IPS-11a (cell line): ENCODE data around the gene SRCAP.
"Not testable (repeated sequence)": the region's sequence is repeated elsewhere in the genome, so short reads cannot be mapped to it uniquely, and the experiment has no call there.

Experiments
- H3K4me3 ChIP-seq: one replicate; pipeline ENCODE4 v1.5.1; 2013; ENCODE audit warnings: low read depth, low read length, control low read depth

The SRCAP gene

DNA sequence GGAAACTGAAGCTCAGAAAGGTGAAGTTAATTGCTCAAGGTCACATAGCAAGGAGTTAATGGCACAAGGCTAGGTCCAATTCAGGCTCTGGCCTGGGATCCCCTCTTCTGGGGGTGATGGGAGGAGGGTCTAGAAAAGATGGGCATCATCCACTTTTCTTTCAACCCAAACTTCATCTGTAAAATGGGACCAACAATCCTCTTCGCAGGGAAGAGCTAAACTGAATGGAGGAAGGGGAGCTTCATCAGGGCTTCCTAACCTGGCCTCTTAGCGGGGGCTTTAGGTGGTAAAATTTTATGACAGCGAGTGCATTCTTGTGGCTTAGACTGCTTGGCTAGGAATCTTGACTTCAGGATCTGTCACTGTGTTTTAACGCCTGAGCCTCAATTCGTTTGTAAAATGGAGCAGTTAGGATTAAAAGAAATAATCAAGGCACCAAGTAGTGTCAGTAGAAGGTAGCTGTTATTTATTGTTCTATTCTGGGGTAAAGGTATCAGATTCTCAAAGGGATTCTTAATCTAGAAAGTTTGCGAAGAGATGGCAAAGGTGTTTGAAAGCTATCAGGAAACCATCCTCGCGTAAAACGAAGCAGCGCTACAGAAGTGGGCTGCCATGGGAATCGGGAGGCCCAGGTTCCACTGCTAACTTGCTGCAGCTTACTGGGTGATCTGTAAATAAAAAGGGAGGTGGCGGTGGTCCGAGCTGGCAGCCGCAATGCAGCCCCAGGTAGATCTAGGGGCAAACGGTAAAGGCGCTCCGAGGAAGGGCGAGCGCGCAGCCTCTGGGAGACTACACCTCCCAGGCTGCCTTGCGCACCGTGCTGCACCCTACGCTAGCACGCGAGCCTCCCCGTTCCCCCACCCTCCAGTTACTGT, 1.5 kb upstream of the SRCAP start:
- peak overlapping the region; percentile 90 for H3K4me3 ChIP-seq

DNA sequence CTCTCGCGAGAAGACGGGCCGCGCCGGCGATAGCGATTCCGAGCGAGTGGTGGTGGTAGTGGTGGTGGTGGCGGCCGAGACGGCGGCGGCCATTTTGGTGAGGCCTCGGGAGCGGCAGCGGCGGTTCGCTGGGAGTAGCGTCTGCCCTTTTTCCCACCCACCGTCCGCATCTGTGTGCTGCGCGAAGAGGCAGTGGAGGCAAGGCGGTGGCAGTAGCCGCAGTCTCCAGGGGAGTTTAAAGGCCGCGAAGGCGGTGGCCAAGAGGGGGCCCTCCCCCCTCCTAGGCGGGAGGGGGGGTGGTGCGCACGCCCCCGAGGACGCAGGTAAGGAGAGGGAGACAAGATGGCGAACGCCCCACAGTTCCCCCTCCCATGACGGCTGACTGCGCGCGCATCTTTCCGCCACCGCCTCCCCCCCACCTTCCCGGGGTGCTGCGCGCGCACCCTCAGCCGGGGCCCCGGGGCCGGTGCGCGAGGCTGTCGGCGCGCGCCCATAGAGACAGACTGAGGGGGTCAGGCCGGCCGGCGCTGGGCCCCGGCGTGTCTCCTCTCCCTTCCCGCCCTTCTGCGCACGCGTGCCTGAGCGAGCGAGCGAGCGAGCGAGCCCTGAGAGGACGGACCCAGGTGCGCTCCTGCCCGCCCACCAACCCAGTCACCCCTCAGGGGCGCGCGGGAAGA, 694 bp upstream of the SRCAP start:
- H3K4me3 ChIP-seq = peak overlapping the region; percentile 90

DNA sequence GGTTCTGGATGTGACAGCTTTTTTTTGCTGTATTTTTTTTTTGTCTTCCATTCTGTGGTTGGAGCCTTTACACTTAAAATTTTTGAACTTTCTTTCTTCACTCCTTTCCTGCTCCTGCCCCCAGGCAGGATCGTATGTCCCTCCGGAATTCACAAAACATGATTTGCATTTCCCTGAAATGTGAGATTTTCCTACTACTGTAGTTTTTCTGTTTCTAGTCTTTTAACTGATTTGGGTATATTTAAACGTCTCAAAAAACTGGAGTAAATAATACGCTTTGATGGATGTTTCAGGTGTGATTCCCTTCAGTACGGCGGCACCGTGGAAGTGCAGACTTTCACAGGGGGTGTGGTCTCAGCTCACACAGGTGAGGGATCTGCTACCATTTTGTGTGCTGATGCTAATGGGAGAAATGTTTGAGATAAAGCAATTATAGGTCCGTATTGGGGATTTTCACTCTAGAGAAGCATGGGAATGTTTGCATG, 686 bp downstream of the SRCAP start:
- peak overlapping the region; percentile 90 for H3K4me3 ChIP-seq

DNA sequence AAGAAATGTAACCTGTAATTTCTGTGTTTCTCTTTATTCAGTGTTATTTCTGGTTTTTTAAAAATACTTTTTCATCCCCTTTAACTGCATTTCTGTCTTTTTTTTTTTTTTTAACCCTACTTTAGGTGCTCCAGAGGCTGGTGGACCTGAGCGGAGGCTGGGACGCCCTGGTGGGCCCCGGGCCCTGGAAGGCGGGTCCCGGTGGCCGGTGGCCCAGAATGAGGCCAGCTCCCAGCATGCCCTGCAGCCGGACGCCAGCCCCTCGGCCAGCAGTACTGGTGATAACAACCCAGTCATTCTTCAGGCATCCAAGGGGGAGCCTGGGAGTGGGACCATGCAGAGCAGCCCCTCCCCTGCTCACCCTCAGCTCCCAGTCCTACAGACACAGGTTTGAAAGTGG, 1.5 kb downstream of the SRCAP start:
- H3K4me3 ChIP-seq = no peak overlapping the region

DNA sequence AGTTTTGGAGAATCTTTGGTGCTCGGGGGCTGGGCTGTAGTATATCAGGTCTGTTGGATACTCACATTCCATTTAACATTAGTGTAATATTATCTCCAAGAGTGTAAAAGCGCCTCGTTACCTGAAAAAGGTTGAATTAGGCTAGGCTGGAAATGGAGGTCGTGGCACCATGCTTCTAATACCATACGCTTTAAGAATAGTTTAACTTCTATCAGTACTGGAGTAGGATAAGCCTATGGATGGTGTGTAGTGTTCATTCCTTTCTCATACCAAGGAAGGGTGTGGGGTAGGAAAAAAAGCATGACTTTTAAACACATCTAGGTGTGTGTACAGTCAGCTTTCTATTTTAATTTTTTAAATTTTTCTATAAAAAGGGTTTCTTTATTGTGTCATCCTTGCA, 2.0 kb downstream of the SRCAP start:
- no peak overlapping the region for H3K4me3 ChIP-seq

DNA sequence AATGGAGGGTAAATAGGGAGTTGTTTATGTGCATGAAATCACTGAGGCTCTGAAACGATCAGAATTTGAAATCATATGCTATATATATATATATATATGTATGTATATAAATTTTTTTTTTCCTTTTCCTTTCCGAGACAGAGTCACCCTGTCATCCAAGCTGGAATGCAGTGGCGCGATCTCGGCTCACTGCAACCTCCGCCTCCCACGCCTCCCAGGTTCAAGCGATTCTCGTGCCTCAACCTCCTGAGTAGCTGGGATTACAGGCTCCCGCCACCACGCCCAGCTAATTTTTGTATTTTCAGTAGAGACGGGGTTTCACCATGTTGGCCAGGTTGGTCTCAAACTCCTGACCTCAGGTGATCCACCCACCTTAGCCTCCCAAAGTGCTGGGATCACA, 4.1 kb downstream of the SRCAP start:
- H3K4me3 ChIP-seq = not testable (repeated sequence)

DNA sequence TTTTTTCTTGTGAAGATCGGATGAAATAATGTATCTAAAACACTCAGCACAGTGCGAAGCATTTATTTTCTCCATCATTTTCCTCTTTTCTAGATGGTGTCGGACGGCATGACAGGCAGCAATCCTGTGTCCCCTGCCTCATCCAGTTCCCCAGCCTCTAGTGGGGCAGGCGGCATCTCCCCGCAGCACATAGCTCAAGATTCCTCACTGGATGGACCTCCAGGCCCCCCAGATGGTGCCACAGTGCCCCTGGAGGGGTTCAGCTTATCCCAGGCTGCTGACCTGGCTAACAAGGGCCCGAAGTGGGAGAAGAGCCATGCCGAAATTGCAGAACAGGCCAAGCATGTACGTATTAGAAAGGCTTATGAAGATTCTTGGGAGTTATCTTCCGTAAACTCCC, 5.0 kb downstream of the SRCAP start:
- no peak overlapping the region for H3K4me3 ChIP-seq

DNA sequence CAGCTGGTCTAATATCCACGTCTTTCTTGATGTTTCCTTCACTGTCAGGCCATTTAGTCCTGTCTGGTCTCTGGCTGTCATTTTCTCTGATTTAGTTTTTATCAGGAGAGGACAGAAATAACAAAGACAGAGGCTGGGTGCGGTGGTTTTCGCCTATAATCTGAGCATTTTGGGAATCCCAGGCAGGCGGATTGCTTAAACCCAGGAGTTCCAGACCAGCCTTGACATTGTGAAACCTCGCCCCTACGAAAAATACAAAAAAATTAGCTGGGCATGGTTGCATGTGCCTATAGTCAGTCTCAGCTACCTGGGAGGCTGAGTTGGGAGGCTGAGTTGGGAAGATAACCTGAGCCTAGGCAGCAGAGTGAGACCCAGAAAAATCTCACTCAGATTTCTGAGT, 7.1 kb downstream of the SRCAP start:
- no peak overlapping the region for H3K4me3 ChIP-seq

DNA sequence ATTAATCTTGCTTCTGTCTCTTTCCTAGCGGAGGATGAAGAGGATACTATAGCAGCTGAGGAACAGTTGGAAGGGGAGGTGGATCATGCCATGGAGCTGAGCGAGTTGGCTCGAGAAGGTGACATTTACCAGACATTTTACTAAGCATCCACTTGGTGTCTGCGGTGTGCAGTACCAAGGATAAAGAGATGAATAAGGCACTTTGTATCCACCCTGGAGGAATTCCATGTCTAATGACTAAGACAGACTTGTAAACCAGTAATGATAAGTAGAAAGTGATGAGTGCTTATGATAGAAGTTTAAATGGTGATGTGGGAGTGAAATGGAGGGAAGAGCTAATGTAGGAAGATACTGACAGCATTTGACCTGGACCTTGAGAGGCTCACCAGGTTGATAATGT, 12.0 kb downstream of the SRCAP start:
- H3K4me3 ChIP-seq = no peak overlapping the region

DNA sequence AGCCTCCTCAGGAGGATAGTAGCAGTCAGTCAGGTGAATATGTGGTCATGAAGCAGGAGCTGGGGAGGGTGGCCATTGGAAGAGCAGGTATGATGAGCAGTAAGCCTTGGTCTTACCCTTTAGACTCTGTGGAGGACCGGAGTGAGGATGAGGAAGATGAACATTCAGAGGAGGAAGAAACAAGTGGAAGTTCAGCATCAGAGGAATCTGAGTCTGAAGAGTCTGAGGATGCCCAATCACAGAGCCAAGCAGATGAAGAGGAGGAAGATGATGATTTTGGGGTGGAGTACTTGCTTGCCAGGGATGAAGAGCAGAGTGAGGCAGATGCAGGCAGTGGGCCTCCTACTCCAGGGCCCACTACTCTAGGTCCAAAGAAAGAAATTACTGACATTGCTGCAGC, 12.7 kb downstream of the SRCAP start:
- H3K4me3 ChIP-seq = no peak overlapping the region

DNA sequence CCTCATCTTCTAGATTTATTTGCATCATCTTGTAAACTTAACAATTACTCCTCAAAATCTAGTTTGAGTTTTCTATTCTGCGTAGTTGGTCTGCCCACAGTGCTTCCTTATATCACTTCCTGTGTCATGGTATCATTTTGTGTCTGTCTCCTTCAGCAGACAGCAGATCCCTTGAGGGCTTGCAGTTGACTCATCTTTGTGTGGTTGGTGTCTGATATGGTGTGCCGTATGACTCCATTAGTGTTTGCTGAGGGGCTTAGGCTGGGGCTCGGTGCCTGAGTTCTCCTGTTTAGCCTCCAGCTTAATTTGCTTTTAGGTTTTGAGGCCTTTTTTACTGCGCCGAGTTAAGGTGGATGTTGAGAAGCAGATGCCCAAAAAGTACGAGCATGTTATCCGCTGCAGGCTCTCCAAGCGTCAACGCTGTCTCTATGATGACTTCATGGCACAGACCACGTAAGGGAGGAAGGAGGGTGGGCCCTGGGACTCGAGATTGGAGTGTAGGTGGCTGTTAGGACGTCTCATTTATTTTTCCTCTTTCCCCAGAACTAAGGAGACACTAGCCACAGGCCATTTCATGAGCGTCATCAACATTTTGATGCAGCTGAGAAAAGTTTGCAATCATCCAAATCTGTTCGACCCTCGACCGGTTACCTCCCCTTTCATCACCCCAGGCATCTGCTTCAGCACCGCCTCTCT, 16.9 kb downstream of the SRCAP start:
- H3K4me3 ChIP-seq = no peak overlapping the region

DNA sequence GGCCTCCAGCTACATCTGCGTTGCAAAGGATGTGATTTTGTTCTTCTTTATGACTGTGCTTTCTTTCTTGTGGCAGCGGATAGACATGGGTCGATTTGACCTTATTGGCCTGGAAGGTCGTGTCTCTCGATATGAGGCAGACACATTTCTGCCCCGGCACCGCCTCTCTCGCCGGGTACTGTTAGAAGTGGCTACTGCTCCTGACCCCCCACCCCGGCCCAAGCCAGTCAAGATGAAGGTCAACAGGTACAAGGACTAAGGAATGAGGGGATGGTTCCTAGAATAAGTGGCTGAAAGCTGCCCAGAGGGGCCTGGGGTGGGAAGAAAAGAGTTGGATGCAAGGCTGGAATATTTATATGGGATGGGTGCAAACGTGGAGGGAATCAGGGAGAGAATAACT, 21.1 kb downstream of the SRCAP start:
- H3K4me3 ChIP-seq = no peak overlapping the region

DNA sequence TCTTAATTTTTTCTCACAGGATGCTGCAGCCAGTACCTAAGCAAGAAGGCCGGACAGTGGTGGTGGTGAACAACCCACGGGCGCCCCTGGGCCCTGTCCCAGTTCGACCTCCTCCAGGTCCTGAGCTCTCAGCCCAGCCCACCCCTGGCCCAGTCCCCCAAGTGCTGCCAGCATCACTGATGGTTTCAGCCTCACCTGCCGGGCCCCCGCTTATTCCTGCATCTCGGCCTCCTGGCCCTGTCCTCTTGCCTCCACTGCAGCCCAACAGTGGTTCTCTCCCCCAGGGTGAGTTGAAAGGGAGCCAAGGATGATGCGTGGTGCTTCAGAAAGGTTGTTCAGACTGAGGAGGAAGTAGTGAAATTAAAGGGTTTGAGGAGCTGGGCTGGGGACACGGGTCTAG, 21.7 kb downstream of the SRCAP start:
- H3K4me3 ChIP-seq = no peak overlapping the region

DNA sequence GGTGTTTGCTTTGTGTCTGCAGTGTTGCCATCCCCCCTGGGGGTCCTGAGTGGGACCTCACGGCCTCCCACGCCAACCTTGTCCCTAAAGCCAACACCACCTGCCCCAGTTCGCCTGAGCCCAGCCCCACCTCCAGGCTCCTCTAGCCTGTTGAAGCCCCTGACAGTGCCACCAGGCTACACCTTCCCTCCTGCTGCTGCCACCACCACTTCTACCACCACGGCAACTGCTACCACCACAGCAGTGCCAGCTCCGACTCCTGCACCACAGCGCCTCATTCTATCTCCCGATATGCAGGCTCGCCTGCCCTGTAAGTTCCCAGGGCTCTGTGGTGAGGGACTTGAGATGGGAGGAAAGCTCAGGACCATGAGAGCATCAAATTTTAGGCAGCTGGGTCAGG, 22.2 kb downstream of the SRCAP start:
- H3K4me3 ChIP-seq = no peak overlapping the region

DNA sequence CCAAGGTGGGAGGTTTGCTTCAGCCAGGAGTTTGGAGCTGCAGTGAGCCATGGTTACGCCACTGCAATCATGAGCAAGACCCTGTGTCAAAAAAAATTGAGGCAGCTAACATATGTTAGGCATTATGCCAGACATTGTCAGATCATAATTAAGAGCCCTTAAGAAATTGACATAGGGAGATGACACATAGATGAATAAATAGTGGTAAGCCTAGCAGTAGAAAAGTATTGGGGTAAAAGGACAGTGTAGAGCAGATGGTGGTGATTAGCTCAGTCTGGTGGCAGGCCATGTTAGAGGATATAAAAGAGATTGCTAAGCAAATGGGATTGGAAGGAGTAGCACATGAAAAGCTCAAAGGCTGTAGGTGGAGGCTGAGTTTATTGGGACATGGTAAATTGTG, 22.6 kb downstream of the SRCAP start:
- no peak overlapping the region for H3K4me3 ChIP-seq

DNA sequence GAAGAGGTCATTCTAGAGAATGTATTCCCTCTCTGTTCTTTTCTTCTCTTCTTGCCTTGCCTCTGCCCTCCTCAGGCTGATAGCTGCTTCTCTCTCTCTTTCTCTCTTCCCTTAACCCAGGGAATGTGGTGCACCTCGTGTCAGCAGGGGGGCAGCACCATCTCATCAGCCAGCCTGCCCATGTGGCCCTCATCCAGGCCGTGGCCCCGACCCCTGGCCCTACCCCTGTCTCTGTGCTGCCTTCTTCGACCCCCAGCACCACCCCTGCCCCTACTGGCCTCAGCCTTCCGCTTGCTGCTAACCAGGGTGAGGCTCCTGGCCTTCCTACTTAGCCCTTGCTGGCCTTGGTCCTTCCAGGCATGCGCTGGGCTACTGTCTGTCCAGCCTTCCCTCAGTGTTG, 23.5 kb downstream of the SRCAP start:
- H3K4me3 ChIP-seq = no peak overlapping the region

DNA sequence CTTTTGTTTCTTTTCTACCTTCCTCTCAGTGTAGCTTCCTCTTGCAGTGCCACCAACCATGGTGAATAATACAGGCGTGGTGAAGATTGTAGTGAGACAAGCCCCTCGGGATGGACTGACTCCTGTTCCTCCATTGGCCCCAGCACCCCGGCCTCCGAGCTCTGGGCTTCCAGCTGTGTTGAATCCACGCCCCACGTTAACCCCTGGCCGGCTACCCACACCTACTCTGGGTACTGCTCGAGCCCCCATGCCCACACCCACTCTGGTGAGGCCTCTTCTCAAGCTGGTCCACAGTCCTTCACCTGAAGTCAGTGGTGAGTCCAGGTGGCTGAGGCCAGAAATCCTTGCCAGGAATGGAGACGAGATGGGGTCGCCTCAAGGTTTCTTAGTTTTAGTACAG, 23.9 kb downstream of the SRCAP start:
- H3K4me3 ChIP-seq = no peak overlapping the region

DNA sequence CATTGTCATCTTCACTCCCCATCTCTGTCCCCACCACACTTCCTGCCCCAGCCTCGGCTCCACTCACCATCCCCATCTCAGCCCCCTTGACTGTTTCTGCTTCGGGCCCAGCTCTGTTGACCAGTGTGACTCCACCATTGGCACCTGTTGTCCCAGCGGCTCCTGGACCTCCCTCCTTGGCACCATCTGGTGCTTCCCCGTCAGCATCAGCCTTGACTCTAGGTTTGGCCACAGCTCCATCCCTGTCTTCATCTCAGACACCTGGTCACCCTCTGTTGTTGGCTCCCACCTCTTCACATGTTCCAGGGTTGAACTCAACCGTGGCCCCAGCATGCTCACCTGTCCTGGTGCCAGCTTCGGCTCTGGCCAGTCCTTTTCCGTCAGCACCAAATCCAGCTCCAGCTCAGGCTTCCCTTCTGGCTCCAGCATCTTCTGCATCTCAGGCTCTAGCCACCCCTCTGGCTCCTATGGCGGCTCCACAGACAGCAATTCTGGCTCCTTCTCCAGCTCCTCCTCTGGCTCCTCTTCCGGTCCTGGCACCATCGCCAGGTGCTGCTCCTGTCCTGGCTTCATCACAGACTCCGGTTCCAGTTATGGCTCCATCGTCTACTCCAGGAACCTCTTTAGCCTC, 24.9 kb downstream of the SRCAP start:
- H3K4me3 ChIP-seq = no peak overlapping the region

DNA sequence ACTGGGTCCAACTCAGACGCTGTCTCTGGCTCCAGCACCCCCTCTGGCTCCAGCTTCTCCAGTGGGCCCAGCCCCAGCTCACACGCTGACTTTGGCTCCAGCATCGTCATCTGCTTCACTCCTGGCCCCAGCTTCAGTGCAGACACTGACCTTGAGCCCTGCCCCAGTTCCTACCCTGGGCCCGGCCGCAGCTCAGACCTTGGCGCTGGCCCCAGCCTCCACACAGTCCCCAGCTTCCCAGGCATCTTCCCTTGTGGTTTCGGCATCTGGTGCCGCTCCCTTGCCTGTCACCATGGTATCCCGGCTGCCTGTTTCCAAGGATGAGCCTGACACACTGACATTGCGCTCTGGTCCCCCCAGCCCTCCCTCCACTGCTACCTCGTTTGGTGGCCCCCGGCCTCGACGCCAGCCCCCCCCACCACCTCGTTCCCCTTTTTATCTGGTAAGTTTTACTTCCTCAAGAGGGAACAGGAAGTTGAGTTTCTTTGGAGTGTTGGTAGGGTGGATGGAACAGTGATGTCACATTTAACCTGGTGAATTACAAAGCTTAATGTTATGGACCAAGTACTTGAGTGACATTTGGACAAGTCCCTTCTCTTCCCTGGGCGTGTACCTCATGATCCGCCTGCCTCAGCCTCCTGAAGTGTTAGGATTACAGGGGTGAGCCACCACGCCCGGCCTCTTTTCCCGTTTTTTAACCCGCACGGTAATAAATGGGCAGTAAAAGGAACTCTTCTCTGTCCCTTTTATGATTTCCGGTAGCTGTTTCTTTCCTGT, 25.9 kb downstream of the SRCAP start:
- no peak overlapping the region for H3K4me3 ChIP-seq

DNA sequence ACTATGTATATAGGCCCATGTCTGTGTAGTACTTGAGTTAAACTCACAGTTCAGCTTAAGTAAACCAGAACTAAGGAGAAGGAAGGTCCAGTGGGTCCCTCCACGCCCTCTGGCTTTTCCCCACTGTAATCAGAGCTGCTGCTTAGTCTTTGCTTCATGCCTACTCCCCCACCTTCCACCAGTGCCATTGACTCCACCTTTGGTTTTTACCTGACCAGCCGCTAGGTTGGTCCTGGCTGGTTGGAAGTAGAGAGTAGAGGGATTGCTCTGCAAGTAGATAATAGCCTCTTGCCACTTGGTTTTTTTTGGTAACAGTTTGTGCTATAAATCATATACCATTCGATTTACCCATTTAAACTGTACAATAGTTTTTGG, 26.4 kb downstream of the SRCAP start:
- no peak overlapping the region for H3K4me3 ChIP-seq

DNA sequence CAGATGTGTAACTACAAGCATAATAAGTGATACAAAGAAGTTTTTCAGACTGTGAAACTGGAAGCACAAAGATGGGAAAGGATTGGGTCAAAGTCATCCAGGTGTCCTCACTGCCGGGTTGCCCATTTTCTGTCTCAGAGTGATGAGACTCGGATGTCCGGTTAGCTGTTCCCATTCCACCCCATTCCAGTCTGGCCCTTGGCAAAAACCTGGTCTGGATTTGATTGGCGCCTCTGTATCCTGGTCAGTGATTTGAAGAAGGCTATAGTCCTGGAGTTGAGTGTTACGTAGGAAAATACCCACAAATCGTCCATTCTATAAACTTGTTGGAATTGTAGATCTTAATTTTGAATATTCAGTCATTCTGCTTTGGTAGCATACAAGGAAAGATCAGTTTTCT, 29.4 kb downstream of the SRCAP start:
- H3K4me3 ChIP-seq = no peak overlapping the region
